HG03103 (cell line): Measurements from ENCODE around the gene GRIN2A.

Experiments
- ATAC-seq: cut with Tn5 transposase; IDR thresholded peaks from one replicate; pipeline ENCODE4 v1.9.1; 2021; ENCODE audit warnings: low read depth; ENCODE audit not compliant: unreplicated experiment

Gene GRIN2A

GRCh38 chr16:9837481-9837880, 344.7 kb downstream of the GRIN2A start:
- ATAC-seq, result no peak

GRCh38 chr16:9836118-9836736, 346.0 kb downstream of the GRIN2A start:
- ATAC-seq, result no peak

GRCh38 chr16:9827062-9827752, 355.0 kb downstream of the GRIN2A start:
- no peak for ATAC-seq

- ATAC-seq, result no peak
These were observed 355.6 kb downstream of the GRIN2A start for GRCh38 chr16:9826656-9827055.

GRCh38 chr16:9824200-9825068, 357.8 kb downstream of the GRIN2A start:
- ATAC-seq, result no peak

GRCh38 chr16:9823510-9823909, 358.7 kb downstream of the GRIN2A start:
- ATAC-seq, result no peak

GRCh38 chr16:9821970-9822369, 360.3 kb downstream of the GRIN2A start:
- ATAC-seq, result no peak

- ATAC-seq, result no peak
These were observed 360.9 kb downstream of the GRIN2A start for GRCh38 chr16:9821331-9821730.

GRCh38 chr16:9820476-9821246, 361.6 kb downstream of the GRIN2A start:
- ATAC-seq, result no peak

GRCh38 chr16:9818702-9819101, 363.5 kb downstream of the GRIN2A start:
- no peak for ATAC-seq

- no peak for ATAC-seq
These were observed 364.6 kb downstream of the GRIN2A start for GRCh38 chr16:9817586-9817985.

GRCh38 chr16:9816644-9817043, 365.6 kb downstream of the GRIN2A start:
- no peak for ATAC-seq

- no peak for ATAC-seq
These were observed 368.6 kb downstream of the GRIN2A start for GRCh38 chr16:9813665-9814064.

GRCh38 chr16:9808210-9808609, 374.0 kb downstream of the GRIN2A start:
- no peak for ATAC-seq

- ATAC-seq, result no peak
These were observed 374.9 kb downstream of the GRIN2A start for GRCh38 chr16:9807302-9807701.

- no peak for ATAC-seq
These were observed 377.1 kb downstream of the GRIN2A start for GRCh38 chr16:9805109-9805508.

GRCh38 chr16:9802160-9802559, 380.1 kb downstream of the GRIN2A start:
- ATAC-seq, result no peak

- no peak for ATAC-seq
These were observed 380.6 kb downstream of the GRIN2A start for GRCh38 chr16:9801651-9802050.

GRCh38 chr16:9800186-9800738, 382.0 kb downstream of the GRIN2A start:
- ATAC-seq, result no peak

- no peak for ATAC-seq
These were observed 383.2 kb downstream of the GRIN2A start for GRCh38 chr16:9798952-9799580.
